Astrocyte (in vitro differentiated cells and primary cell): ENCODE measurements around the gene MMP28. TPM values are rescaled to one million over a fixed set of nuclear protein-coding genes. Genes with fewer than 3 reads are reported as not detected.

Experiments used
- DNase-seq: peaks from one replicate; pipeline ENCODE4 v3.0.0-alpha.2; 2010; ENCODE audit warnings: low read depth
- FAIRE-seq: peaks from 2 replicates; lab custom pipeline; 2011; peaks lifted over from hg19 to GRCh38; lab: Jason Lieb, UNC
- H2AFZ ChIP-seq: 2 replicates; pipeline ENCODE4 v1.6.0; 2012; ENCODE audit warnings: low read depth, low read length, inconsistent platforms
- H3K27ac ChIP-seq: 2 replicates; pipeline ENCODE4 v1.5.1; 2011; ENCODE audit warnings: low read depth, low read length, inconsistent platforms
- H3K27me3 ChIP-seq: 2 replicates; pipeline ENCODE4 v1.6.0; 2011; ENCODE audit warnings: low read length, inconsistent platforms; ENCODE audit not compliant: insufficient read depth
- H3K36me3 ChIP-seq: 2 replicates; pipeline ENCODE4 v1.5.1; 2011; ENCODE audit warnings: low read length, inconsistent platforms; ENCODE audit not compliant: insufficient read depth
- H3K4me1 ChIP-seq: 2 replicates; pipeline ENCODE4 v1.5.1; 2011; ENCODE audit warnings: low read length, inconsistent platforms; ENCODE audit not compliant: insufficient read depth
- H3K4me2 ChIP-seq: 2 replicates; pipeline ENCODE4 v1.6.0; 2012; ENCODE audit warnings: low read length, inconsistent platforms
- H3K4me3 ChIP-seq: 2 replicates; pipeline ENCODE4 v1.5.1; 2011; ENCODE audit warnings: low read depth, mild to moderate bottlenecking, low read length, inconsistent platforms; ENCODE audit not compliant: insufficient read depth
- H3K79me2 ChIP-seq: 2 replicates; pipeline ENCODE4 v1.6.0; 2012; ENCODE audit warnings: mild to moderate bottlenecking, low read length, inconsistent platforms; ENCODE audit not compliant: insufficient read depth
- H3K9ac ChIP-seq: 2 replicates; pipeline ENCODE4 v1.6.0; 2012; ENCODE audit warnings: mild to moderate bottlenecking, low read length, inconsistent platforms
- H3K9me3 ChIP-seq: 2 replicates; pipeline ENCODE4 v1.5.1; 2012; ENCODE audit warnings: low read depth, mild to moderate bottlenecking, low read length, inconsistent platforms; ENCODE audit not compliant: insufficient read depth
- H4K20me1 ChIP-seq: 2 replicates; pipeline ENCODE4 v1.6.0; 2012; ENCODE audit warnings: low read length, inconsistent platforms; ENCODE audit not compliant: insufficient read depth
- H3K27ac Mint-ChIP-seq: one replicate; pipeline ENCODE4 v1.8.0; 2021; ENCODE audit warnings: mild to moderate bottlenecking, mixed read lengths; ENCODE audit not compliant: unreplicated experiment
- H3K27me3 Mint-ChIP-seq: one replicate; pipeline ENCODE4 v1.8.0; 2021; ENCODE audit warnings: low read depth, mixed read lengths; ENCODE audit not compliant: unreplicated experiment
- H3K36me3 Mint-ChIP-seq: one replicate; pipeline ENCODE4 v1.8.0; 2021; ENCODE audit warnings: low read depth, mixed read lengths; ENCODE audit not compliant: unreplicated experiment
- H3K4me1 Mint-ChIP-seq: one replicate; pipeline ENCODE4 v1.8.0; 2021; ENCODE audit warnings: low read depth, mixed read lengths; ENCODE audit not compliant: unreplicated experiment
- H3K4me3 Mint-ChIP-seq: one replicate; pipeline ENCODE4 v1.8.0; 2021; ENCODE audit warnings: mild to moderate bottlenecking, moderate library complexity, mixed read lengths; ENCODE audit not compliant: unreplicated experiment
- H3K9me3 Mint-ChIP-seq: one replicate; pipeline ENCODE4 v1.8.0; 2021; ENCODE audit warnings: mild to moderate bottlenecking, mixed read lengths; ENCODE audit not compliant: unreplicated experiment
- EZH2 ChIP-seq: IDR thresholded peaks from 2 replicates; pipeline ENCODE4 v1.6.1; 2012; ENCODE audit warnings: mild to moderate bottlenecking, low read length, inconsistent platforms; ENCODE audit not compliant: insufficient read depth
- total RNA-seq: library from RNA; stranded (reverse); gene quantifications from 2 replicates; pipeline ENCODE4 v1.2.1, GENCODE V29; 2021
- TF ChIP-seq, protein P1 (sequence below): IDR thresholded peaks from 2 replicates; pipeline ENCODE4 v1.5.1; 2011; ENCODE audit warnings: low read depth, mild to moderate bottlenecking, inconsistent platforms, low read length, moderate library complexity; ENCODE audit not compliant: insufficient read depth

MMP28 gene
- total RNA-seq, 1 donor from 2014 or later, result 1.2 TPM

DNA sequence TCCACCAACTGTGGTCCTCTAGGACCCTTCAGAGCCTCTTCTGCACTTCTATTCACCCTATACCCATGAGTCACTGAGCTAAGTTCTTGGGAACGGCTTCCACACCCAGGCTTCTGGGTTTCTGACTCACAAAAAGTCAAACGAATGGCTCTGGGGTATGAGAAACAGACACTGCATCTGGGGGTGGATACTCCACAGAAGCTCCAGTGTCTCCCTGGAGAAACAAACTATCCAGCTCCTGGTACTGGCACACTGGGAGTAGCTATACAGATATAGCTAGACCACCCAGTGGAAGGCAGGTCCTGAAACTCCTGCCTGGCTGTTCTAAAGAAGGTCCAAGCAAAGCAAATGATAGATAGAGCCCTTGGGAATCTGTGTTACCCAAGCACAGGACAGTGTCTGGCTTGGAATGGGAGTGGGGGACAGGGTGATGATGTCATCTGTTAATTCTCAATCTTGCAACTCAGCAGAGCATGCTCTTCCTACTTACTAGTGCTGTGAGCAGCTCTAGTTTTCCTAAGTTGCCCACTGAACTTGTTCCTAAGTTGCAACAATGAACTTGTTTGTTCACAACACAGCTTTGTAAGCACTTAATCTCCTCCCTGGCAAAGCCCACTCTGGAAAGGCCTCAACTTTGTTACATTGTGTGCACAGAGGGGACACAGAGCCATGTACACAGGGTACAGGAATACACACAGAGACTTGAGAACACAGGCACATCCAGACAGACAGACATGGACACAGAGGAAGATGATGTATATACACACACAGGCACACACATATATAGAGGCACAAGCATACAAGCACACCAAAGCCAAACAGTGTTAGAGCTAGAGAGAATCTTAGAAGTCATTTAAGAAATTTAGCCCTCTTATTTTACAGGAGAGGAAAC is 6.7 kb downstream of the MMP28 start:
- H3K27me3 ChIP-seq, result peaks cover 8% of the 10 kb centered on the region
- peak overlapping the region; percentile 59 for H3K9ac ChIP-seq
- H3K4me1 ChIP-seq, result peaks cover 24% of the 10 kb centered on the region
- H3K4me3 ChIP-seq, result peak overlapping the region; percentile 31
- no peaks in the 10 kb centered on the region for H3K79me2 ChIP-seq
- H3K27ac ChIP-seq, result peak overlapping the region; percentile 74
- Mint-ChIP-seq H3K27ac (peak overlapping the region; percentile 97), H3K4me3 (peak overlapping the region; percentile 2), H3K36me3 (no peaks in the 10 kb centered on the region), H3K4me1 (peaks cover 26% of the 10 kb centered on the region), H3K9me3 (no peaks in the 10 kb centered on the region), H3K27me3 (peaks cover 20% of the 10 kb centered on the region)
- no peak for FAIRE-seq
- no peaks in the 10 kb centered on the region for H3K9me3 ChIP-seq
- H3K36me3 ChIP-seq, result no peaks in the 10 kb centered on the region
- H2AFZ ChIP-seq, result peak overlapping the region; percentile 49
- H4K20me1 ChIP-seq, result no peaks in the 10 kb centered on the region
- peak; percentile 88 for DNase-seq
- H3K4me2 ChIP-seq, result peak overlapping the region; percentile 73
- TF ChIP-seq, protein P1, sequence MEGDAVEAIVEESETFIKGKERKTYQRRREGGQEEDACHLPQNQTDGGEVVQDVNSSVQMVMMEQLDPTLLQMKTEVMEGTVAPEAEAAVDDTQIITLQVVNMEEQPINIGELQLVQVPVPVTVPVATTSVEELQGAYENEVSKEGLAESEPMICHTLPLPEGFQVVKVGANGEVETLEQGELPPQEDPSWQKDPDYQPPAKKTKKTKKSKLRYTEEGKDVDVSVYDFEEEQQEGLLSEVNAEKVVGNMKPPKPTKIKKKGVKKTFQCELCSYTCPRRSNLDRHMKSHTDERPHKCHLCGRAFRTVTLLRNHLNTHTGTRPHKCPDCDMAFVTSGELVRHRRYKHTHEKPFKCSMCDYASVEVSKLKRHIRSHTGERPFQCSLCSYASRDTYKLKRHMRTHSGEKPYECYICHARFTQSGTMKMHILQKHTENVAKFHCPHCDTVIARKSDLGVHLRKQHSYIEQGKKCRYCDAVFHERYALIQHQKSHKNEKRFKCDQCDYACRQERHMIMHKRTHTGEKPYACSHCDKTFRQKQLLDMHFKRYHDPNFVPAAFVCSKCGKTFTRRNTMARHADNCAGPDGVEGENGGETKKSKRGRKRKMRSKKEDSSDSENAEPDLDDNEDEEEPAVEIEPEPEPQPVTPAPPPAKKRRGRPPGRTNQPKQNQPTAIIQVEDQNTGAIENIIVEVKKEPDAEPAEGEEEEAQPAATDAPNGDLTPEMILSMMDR, result no peak
- no peak for TF ChIP-seq EZH2

DNA sequence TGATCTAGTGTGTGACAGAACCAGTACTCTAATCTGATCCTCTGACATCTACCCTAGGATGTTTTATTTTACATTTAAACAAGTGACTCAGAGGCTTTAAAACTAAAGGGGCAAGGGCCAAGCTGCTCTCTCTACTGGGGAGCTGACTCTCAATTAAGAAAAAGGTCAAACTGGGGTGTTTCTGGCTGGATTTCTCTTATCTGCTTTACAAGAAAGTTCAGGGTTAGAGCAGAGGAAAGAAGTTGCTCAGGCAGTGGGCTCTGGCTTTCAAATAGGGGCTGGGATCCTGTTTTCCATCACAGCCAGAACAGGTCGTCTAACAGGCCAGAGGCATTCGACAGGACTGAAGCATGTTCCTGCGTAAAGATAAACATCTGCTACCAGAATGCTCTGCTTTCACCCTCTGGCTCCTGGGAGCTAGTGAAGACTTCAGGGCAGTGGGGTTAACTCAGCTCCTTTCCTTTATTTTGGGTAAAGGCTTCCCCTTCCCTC is 8.5 kb downstream of the MMP28 start:
- peaks cover 26% of the 10 kb centered on the region for H3K4me1 Mint-ChIP-seq
- H2AFZ ChIP-seq, result no peak overlapping the region

More for the DNA sequence above, 8.5 kb downstream of the MMP28 start:
- Histone ChIP-seq H3K27me3 (peaks cover 3% of the 10 kb centered on the region), H3K36me3 (no peaks in the 10 kb centered on the region), H4K20me1 (no peaks in the 10 kb centered on the region), H3K27ac (no peak overlapping the region), H3K4me1 (peaks cover 24% of the 10 kb centered on the region), H3K79me2 (no peaks in the 10 kb centered on the region), H3K4me3 (no peak overlapping the region), H3K9me3 (no peaks in the 10 kb centered on the region), H3K9ac (no peak overlapping the region), H3K4me2 (peak overlapping the region; percentile 2)
- Mint-ChIP-seq H3K27ac (no peak overlapping the region), H3K9me3 (no peaks in the 10 kb centered on the region), H3K36me3 (no peaks in the 10 kb centered on the region), H3K27me3 (peaks cover 7% of the 10 kb centered on the region), H3K4me3 (no peak overlapping the region)
- no peak for TF ChIP-seq EZH2
- TF ChIP-seq, protein P1, result no peak
- FAIRE-seq, result no peak
- DNase-seq, result no peak
